BLaER1 treated with 17β-estradiol and CSF1 and Interleukin-3, amounts not matched to agents 10 nM and 100 nM (cell line): Measurements from ENCODE around the gene MPHOSPH6.

Experiments
- H3K27ac ChIP-seq, 11 experiments: shearing (Covaris generic); formaldehyde crosslinking; 2 replicates each; pipeline ENCODE4 v1.8.1; 2022
- H3K27me3 ChIP-seq, 11 experiments: shearing (Covaris generic); formaldehyde crosslinking; 2 replicates each; pipeline ENCODE4 v1.8.1; 2022
- H3K36me3 ChIP-seq, 11 experiments: shearing (Covaris generic); formaldehyde crosslinking; 2 replicates each; pipeline ENCODE4 v1.8.1; 2022
- H3K4me1 ChIP-seq, 10 experiments: shearing (Covaris generic); formaldehyde crosslinking; 2 replicates each; pipeline ENCODE4 v1.8.1; 2022
- H3K4me2 ChIP-seq, 11 experiments: shearing (Covaris generic); formaldehyde crosslinking; 2 replicates each; pipeline ENCODE4 v1.8.1; 2022
- H3K4me3 ChIP-seq, 10 experiments: shearing (Covaris generic); formaldehyde crosslinking; 2 replicates each; pipeline ENCODE4 v1.8.1; 2022
- H3K9ac ChIP-seq, 11 experiments: shearing (Covaris generic); formaldehyde crosslinking; 2 replicates each; pipeline ENCODE4 v1.8.1; 2022
- H3K9me3 ChIP-seq, 11 experiments: shearing (Covaris generic); formaldehyde crosslinking; replicated peaks in 1 of 11; 2 replicates each; pipeline ENCODE4 v1.8.1; 2022
- H4K20me1 ChIP-seq, 11 experiments: shearing (Covaris generic); formaldehyde crosslinking; 2 replicates each; pipeline ENCODE4 v1.8.1; 2022
- Cebpa-rat ChIP-seq, 11 experiments: shearing (Covaris generic); IDR thresholded peaks; 2 replicates each; pipeline ENCODE4 v1.8.1; 2022

Gene MPHOSPH6

GRCh38 chr16:82157836-82158235, 12.2 kb downstream of the MPHOSPH6 start:
- H3K36me3 ChIP-seq: peaks cover 92 to 100% (median 99%) of the 10 kb centered on the region in 11 experiments
- no peak overlapping the region for H3K4me3 ChIP-seq

GRCh38 chr16:82157534-82157812, 12.6 kb downstream of the MPHOSPH6 start:
- H3K4me1 ChIP-seq: peaks cover 0 to 81% (median 0%) of the 10 kb centered on the region in 10 experiments; a peak in 6 of 20 replicates
- H3K9me3 ChIP-seq: peaks cover 0 to 22% (median 15%) of the 10 kb centered on the region in 11 experiments; a peak in 18 of 22 replicates
- 0 out of 22 replicates have a peak overlapping the region, but pooled peaks of 2 of the 11 experiments have one; percentile 5 to 22 for H3K9ac ChIP-seq
- TF ChIP-seq Cebpa-rat (IDR thresholded peaks at IDR 0.05): no peak
- H3K27ac ChIP-seq: peak overlapping the region in 3 of 11 experiments; percentile 23 to 59 (median 31); a peak in 5 of 22 replicates
- H3K4me2 ChIP-seq: peak overlapping the region in 4 of 11 experiments; percentile 18 to 63 (median 46); a peak in 6 of 22 replicates
- peaks cover 0 to 94% (median 51%) of the 10 kb centered on the region in 11 experiments; a peak in 19 of 22 replicates for H4K20me1 ChIP-seq
- H3K27me3 ChIP-seq: no peaks in the 10 kb centered on the region
- H3K36me3 ChIP-seq: peaks cover 92 to 100% (median 99%) of the 10 kb centered on the region in 11 experiments
- H3K4me3 ChIP-seq: no peak overlapping the region

More at GRCh38 chr16:82157836-82158235, 12.2 kb downstream of the MPHOSPH6 start:
- Histone ChIP-seq H3K9me3 (peaks cover 0 to 22% (median 15%) of the 10 kb centered on the region in 11 experiments; a peak in 18 of 22 replicates), H3K9ac (0 out of 22 replicates have a peak overlapping the region, but pooled peaks of 2 of the 11 experiments have one; percentile 5 to 22), H3K4me2 (peak overlapping the region in 4 of 11 experiments; percentile 18 to 63 (median 46); a peak in 6 of 22 replicates), H3K27ac (peak overlapping the region in 3 of 11 experiments; percentile 23 to 59 (median 31); a peak in 5 of 22 replicates), H3K27me3 (no peaks in the 10 kb centered on the region), H4K20me1 (peaks cover 0 to 94% (median 49%) of the 10 kb centered on the region in 11 experiments; a peak in 19 of 22 replicates), H3K4me1 (peaks cover 0 to 81% (median 0%) of the 10 kb centered on the region in 10 experiments; a peak in 6 of 20 replicates)
- no peak for TF ChIP-seq Cebpa-rat (IDR thresholded peaks at IDR 0.05)

GRCh38 chr16:82156761-82157533, 13.1 kb downstream of the MPHOSPH6 start:
- peak overlapping the region in 4 of 11 experiments; percentile 18 to 63 (median 46); a peak in 5 of 22 replicates for H3K4me2 ChIP-seq
- H3K4me1 ChIP-seq: peaks cover 0 to 79% (median 0%) of the 10 kb centered on the region in 10 experiments; a peak in 6 of 20 replicates
- peak overlapping the region in 3 of 11 experiments; percentile 31 to 59 (median 40); a peak in 4 of 22 replicates for H3K27ac ChIP-seq
- H3K9ac ChIP-seq: peak overlapping the region in 1 of 11 experiments; percentile 22; a peak in 1 of 22 replicates
- H3K36me3 ChIP-seq: peaks cover 92 to 100% (median 98%) of the 10 kb centered on the region in 11 experiments
- H4K20me1 ChIP-seq: peaks cover 0 to 94% (median 48%) of the 10 kb centered on the region in 11 experiments; a peak in 18 of 22 replicates
- no peak overlapping the region for H3K4me3 ChIP-seq
- no peaks in the 10 kb centered on the region for H3K27me3 ChIP-seq
- no peak for TF ChIP-seq Cebpa-rat (IDR thresholded peaks at IDR 0.05)
- H3K9me3 ChIP-seq: peaks cover 0 to 22% (median 15%) of the 10 kb centered on the region in 11 experiments; a peak in 18 of 22 replicates

DNA sequence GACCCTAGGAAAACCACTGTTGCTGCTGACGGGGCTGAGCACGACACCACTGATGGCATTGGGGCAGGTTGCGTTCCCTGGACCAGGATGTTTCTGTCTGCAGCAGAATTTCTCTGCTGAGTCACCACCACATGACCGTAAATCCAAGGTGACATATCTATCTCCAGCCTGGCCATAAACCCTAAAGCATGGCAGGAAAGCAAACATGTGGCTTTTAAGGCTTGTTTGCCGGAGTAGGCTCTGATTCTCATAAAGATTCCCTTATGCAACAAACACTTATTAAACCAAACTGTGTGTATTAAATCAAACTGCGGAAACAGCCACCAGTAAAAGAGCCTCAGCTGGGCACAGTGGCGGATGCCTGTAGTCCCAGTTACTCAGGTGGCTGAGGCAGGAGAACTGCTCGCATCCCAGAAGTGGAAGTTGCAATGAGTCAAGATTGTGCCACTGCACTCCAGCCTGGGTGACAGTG, 17.3 kb downstream of the MPHOSPH6 start:
- Histone ChIP-seq H3K4me3 (no peak overlapping the region), H3K9ac (no peak overlapping the region), H3K27me3 (no peaks in the 10 kb centered on the region)

DNA sequence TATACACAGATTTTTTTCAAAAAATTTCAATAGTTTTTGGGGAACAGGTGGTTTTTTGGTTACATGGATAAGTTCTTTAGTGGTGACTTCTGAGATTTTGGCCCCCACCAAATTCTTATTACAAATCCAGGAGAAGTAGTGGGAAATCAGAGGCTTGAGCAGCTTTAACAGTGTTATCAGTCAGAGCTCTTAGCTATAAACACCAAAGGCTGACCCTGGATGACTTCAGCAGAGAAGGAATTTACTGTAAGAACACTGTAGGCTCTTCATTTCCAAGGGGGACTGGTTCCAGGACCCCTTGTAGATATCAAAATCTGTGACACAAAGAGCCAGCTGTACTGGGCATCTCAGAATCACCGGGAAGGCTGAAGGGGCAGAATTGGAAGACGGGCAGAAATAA, 17.8 kb downstream of the MPHOSPH6 start:
- no peaks in the 10 kb centered on the region for H3K27me3 ChIP-seq
- no peak overlapping the region for H3K4me2 ChIP-seq
- H3K36me3 ChIP-seq: peaks cover 91 to 100% (median 98%) of the 10 kb centered on the region in 11 experiments
- no peak overlapping the region for H3K4me3 ChIP-seq
- H3K9ac ChIP-seq: no peak overlapping the region
- H3K9me3 ChIP-seq: peaks cover 0 to 24% (median 15%) of the 10 kb centered on the region in 11 experiments; a peak in 18 of 22 replicates
- TF ChIP-seq Cebpa-rat (IDR thresholded peaks at IDR 0.05): no peak
- H3K27ac ChIP-seq: 0 out of 22 replicates have a peak overlapping the region, but pooled peaks of 1 of the 11 experiments have one; percentile 14
- H4K20me1 ChIP-seq: peaks cover 0 to 63% (median 19%) of the 10 kb centered on the region in 11 experiments; a peak in 18 of 22 replicates
- H3K4me1 ChIP-seq: peaks cover 0 to 47% (median 0%) of the 10 kb centered on the region in 10 experiments; a peak in 6 of 20 replicates

More for the DNA sequence above, 17.3 kb downstream of the MPHOSPH6 start:
- H3K4me1 ChIP-seq: peaks cover 0 to 52% (median 0%) of the 10 kb centered on the region in 10 experiments; a peak in 6 of 20 replicates
- H3K9me3 ChIP-seq: peaks cover 0 to 22% (median 15%) of the 10 kb centered on the region in 11 experiments; a peak in 18 of 22 replicates
- H3K4me2 ChIP-seq: no peak overlapping the region
- H3K27ac ChIP-seq: no peak overlapping the region
- peaks cover 91 to 100% (median 98%) of the 10 kb centered on the region in 11 experiments for H3K36me3 ChIP-seq
- peaks cover 0 to 68% (median 24%) of the 10 kb centered on the region in 11 experiments; a peak in 18 of 22 replicates for H4K20me1 ChIP-seq
- no peak for TF ChIP-seq Cebpa-rat (IDR thresholded peaks at IDR 0.05)

DNA sequence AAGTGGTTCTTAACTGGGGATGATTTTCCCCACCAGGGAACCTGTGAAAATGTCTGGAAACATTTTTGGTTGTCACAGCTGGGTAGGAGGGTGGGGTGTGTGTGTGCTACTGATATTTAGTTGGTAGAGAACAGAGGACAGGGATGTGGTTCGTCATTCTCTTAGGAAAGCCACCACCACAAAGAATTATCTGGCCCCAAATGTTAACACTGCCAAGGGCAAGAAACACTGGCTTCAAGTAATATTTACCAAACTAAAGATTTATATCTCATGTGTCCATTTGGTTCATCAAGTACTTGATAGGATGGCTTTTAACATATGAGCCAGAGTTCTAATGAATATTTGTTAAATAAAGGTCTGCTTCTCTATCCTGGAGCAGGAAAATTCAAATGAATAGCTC, 19.5 kb downstream of the MPHOSPH6 start:
- H4K20me1 ChIP-seq: peaks cover 0 to 48% (median 17%) of the 10 kb centered on the region in 11 experiments; a peak in 17 of 22 replicates
- H3K4me1 ChIP-seq: peaks cover 0 to 30% (median 5%) of the 10 kb centered on the region in 10 experiments; a peak in 8 of 20 replicates
- H3K27me3 ChIP-seq: no peaks in the 10 kb centered on the region
- H3K27ac ChIP-seq: no peak overlapping the region
- peaks cover 5 to 26% (median 13%) of the 10 kb centered on the region in 11 experiments; a peak in 21 of 22 replicates for H3K9me3 ChIP-seq
- no peak overlapping the region for H3K9ac ChIP-seq
- peaks cover 87 to 100% (median 97%) of the 10 kb centered on the region in 11 experiments for H3K36me3 ChIP-seq
- no peak for TF ChIP-seq Cebpa-rat (IDR thresholded peaks at IDR 0.05)
- H3K4me2 ChIP-seq: no peak overlapping the region
- no peak overlapping the region for H3K4me3 ChIP-seq

GRCh38 chr16:82149536-82149935, 20.5 kb downstream of the MPHOSPH6 start:
- no peak overlapping the region for H3K27ac ChIP-seq
- H3K4me1 ChIP-seq: peaks cover 0 to 27% (median 5%) of the 10 kb centered on the region in 10 experiments; a peak in 8 of 20 replicates
- no peaks in the 10 kb centered on the region for H3K27me3 ChIP-seq
- no peak overlapping the region for H3K4me3 ChIP-seq
- no peak for TF ChIP-seq Cebpa-rat (IDR thresholded peaks at IDR 0.05)
- H3K9me3 ChIP-seq: peaks cover 3 to 20% (median 10%) of the 10 kb centered on the region in 11 experiments; a peak in 16 of 22 replicates
- peaks cover 0 to 41% (median 17%) of the 10 kb centered on the region in 11 experiments; a peak in 17 of 22 replicates for H4K20me1 ChIP-seq
- H3K9ac ChIP-seq: no peak overlapping the region
- no peak overlapping the region for H3K4me2 ChIP-seq
- H3K36me3 ChIP-seq: peaks cover 79 to 95% (median 92%) of the 10 kb centered on the region in 11 experiments

DNA sequence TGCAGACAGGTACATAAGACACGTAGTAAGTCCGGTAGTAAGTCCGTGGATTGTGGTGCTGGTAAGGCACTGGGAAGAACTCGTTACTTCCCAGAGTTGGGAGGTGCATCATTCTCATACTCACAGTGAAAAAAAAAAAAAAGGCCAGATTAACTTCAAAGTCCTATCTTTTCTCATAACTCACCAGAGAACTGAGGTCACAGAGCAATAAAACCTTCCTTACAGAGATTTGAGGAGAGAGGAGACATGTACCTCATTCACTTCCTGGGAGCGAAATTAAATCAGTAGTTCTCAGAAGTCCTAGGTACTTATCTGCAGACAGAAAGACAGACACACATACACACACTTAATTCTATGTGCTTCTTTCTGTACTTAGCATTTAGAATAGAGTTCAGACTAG, 22.5 kb downstream of the MPHOSPH6 start:
- no peak overlapping the region for H3K27ac ChIP-seq

More for the DNA sequence above, 22.5 kb downstream of the MPHOSPH6 start:
- Histone ChIP-seq H3K4me3 (no peak overlapping the region), H3K9ac (no peak overlapping the region), H3K36me3 (peaks cover 59 to 75% (median 72%) of the 10 kb centered on the region in 11 experiments), H3K27me3 (no peaks in the 10 kb centered on the region), H3K4me1 (peaks cover 0 to 16% (median 5%) of the 10 kb centered on the region in 10 experiments; a peak in 8 of 20 replicates), H3K9me3 (peaks cover 0 to 12% (median 8%) of the 10 kb centered on the region in 11 experiments; a peak in 11 of 22 replicates), H4K20me1 (peaks cover 0 to 21% (median 3%) of the 10 kb centered on the region in 11 experiments; a peak in 11 of 22 replicates), H3K4me2 (no peak overlapping the region)
- no peak for TF ChIP-seq Cebpa-rat (IDR thresholded peaks at IDR 0.05)
